Calu3 (cell line): ENCODE data around the gene FKBP7. TPM values are rescaled to one million over a fixed set of nuclear protein-coding genes. Genes with fewer than 3 reads are reported as not detected.

ENCODE experiments used
- BruUV-seq: library from RNA; stranded (reverse); fragments of 400-500 nt; replicated peaks from 2 replicates; lab custom pipeline; 2021; lab: Mats Ljungman, UMichigan
- CTCF ChIA-PET: fragments of 300-600 bp; sonication (Branson Sonifier 250); formaldehyde crosslinking; loops from one replicate; lab custom pipeline; 2022; ENCODE audit warnings: antibody characterized with exemption; lab: Charles Lee
- DNase-seq: peaks from one replicate; pipeline ENCODE4 v3.0.0; 2022
- H3K27ac Mint-ChIP-seq: one replicate; pipeline ENCODE4 v1.8.0; 2022; ENCODE audit warnings: mixed read lengths; ENCODE audit not compliant: unreplicated experiment
- H3K27me3 Mint-ChIP-seq: one replicate; pipeline ENCODE4 v1.8.0; 2022; ENCODE audit warnings: mixed read lengths; ENCODE audit not compliant: unreplicated experiment
- H3K36me3 Mint-ChIP-seq: one replicate; pipeline ENCODE4 v1.8.0; 2022; ENCODE audit warnings: mild to moderate bottlenecking, moderate library complexity, mixed read lengths; ENCODE audit not compliant: insufficient read depth, unreplicated experiment
- H3K4me1 Mint-ChIP-seq: one replicate; pipeline ENCODE4 v1.8.0; 2022; ENCODE audit warnings: mild to moderate bottlenecking, low read depth, mixed read lengths; ENCODE audit not compliant: unreplicated experiment
- H3K4me3 Mint-ChIP-seq: one replicate; pipeline ENCODE4 v1.8.0; 2022; ENCODE audit warnings: mild to moderate bottlenecking, low read depth, moderate library complexity, mixed read lengths; ENCODE audit not compliant: unreplicated experiment
- H3K9me3 Mint-ChIP-seq: one replicate; pipeline ENCODE4 v1.8.0; 2022; ENCODE audit warnings: low read depth, mixed read lengths; ENCODE audit not compliant: unreplicated experiment
- intact Hi-C: fragments of 100-400 bp; cut with micrococcal nuclease; formaldehyde crosslinking; loops from one replicate; pipeline ENCODE4 v1.10.0; 2022; ENCODE audit not compliant: unreplicated experiment
- total RNA-seq: library from RNA; stranded (reverse); gene quantifications from 2 replicates; pipeline ENCODE4 v1.2.3, GENCODE V29; 2022
- TF ChIP-seq, protein P1 (sequence below): fragments of 200-600 bp; IDR thresholded peaks from one replicate; pipeline ENCODE4 v1.8.0; 2022; ENCODE audit warnings: antibody characterized with exemption; ENCODE audit not compliant: unreplicated experiment

FKBP7 gene
- total RNA-seq, 1 experiment from 2014 or later = 8.9 TPM

DNA sequence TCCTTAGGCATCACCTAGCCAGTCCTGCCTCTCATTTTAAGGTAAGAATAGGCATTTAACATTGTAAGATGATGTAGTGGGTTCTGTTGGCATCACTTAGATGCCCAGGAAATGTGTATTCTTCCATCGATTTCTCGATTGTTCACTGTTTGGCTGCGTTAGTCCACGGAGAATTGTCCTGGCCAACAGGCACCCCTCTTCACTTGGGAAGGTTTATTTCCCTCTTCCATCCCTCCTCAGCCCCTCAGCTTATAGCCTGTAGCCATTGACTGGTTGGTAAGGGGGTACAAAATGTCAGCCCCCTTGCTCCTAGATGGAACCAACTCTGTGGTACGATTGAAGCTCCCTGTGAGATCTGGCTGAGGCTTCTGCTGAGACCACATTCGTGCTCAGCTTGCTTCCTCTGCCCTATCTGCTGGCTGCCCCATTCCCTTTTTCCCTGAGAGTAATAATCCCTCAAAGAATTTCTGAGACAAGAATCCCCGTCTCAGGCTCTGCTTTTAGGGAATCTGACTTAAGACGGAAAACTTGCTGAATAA lies 45.3 kb upstream of the FKBP7 start:
- intact Hi-C loops = loop anchor here (2.0 kb wide), 2 partner anchors 45 to 73 kb away; partner anchors contain the start of genes FKBP7, PJVK and PRKRA
- H3K4me3 Mint-ChIP-seq = peak overlapping the region; percentile 92
- BruUV-seq = TSS peak; percentile 29
- peak; percentile 2 for DNase-seq
- H3K4me1 Mint-ChIP-seq = no peaks in the 10 kb centered on the region
- H3K36me3 Mint-ChIP-seq = peaks cover 18% of the 10 kb centered on the region
- TF ChIP-seq, protein P1, sequence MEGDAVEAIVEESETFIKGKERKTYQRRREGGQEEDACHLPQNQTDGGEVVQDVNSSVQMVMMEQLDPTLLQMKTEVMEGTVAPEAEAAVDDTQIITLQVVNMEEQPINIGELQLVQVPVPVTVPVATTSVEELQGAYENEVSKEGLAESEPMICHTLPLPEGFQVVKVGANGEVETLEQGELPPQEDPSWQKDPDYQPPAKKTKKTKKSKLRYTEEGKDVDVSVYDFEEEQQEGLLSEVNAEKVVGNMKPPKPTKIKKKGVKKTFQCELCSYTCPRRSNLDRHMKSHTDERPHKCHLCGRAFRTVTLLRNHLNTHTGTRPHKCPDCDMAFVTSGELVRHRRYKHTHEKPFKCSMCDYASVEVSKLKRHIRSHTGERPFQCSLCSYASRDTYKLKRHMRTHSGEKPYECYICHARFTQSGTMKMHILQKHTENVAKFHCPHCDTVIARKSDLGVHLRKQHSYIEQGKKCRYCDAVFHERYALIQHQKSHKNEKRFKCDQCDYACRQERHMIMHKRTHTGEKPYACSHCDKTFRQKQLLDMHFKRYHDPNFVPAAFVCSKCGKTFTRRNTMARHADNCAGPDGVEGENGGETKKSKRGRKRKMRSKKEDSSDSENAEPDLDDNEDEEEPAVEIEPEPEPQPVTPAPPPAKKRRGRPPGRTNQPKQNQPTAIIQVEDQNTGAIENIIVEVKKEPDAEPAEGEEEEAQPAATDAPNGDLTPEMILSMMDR = no peak
- no peaks in the 10 kb centered on the region for H3K27me3 Mint-ChIP-seq
- H3K9me3 Mint-ChIP-seq = no peaks in the 10 kb centered on the region
- CTCF ChIA-PET = no interaction called here
- H3K27ac Mint-ChIP-seq = peak overlapping the region; percentile 91

DNA sequence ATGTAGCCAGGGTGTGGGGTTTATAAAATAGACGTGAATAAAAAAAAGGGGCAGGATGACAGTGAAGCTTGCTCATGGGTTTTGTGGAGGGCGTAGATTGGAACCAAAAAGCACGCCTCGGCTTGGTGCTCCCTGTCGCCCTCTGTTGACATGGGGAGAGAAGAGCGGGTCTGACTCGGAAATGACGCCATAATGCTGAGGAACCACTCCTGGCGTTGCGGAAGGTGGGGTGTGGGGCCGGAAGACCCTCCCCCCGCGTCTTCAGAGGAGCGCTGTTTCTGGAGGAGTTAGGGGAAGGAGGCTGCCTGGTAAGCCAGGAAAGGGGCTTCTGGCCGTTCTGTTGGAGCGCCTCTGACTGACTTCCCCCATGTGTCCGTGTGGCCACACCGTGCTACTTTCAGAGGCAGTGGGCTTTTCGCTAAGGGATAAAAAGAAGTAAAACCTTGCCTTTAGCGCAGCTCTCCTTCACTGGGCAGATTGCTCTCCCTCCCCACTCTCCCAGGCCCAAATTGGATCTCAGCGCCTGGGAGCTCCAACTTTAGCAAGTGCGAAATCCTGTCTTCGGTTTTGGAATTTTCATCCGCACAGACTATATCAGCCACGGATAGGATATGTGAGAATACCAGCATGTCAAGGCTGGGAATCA lies 44.7 kb upstream of the FKBP7 start:
- TF ChIP-seq, protein P1 = peak; percentile 90
- Mint-ChIP-seq H3K9me3 (no peaks in the 10 kb centered on the region), H3K27ac (peak overlapping the region; percentile 91), H3K36me3 (peaks cover 18% of the 10 kb centered on the region), H3K4me1 (no peaks in the 10 kb centered on the region), H3K4me3 (peak overlapping the region; percentile 92), H3K27me3 (no peaks in the 10 kb centered on the region)
- intact Hi-C loops = loop anchor here (2.0 kb wide), 2 partner anchors 44 to 72 kb away; partner anchors contain the start of genes FKBP7, PJVK and PRKRA
- CTCF ChIA-PET = no interaction called here
- peak; percentile 89 for DNase-seq
- BruUV-seq = no TSS peak

DNA sequence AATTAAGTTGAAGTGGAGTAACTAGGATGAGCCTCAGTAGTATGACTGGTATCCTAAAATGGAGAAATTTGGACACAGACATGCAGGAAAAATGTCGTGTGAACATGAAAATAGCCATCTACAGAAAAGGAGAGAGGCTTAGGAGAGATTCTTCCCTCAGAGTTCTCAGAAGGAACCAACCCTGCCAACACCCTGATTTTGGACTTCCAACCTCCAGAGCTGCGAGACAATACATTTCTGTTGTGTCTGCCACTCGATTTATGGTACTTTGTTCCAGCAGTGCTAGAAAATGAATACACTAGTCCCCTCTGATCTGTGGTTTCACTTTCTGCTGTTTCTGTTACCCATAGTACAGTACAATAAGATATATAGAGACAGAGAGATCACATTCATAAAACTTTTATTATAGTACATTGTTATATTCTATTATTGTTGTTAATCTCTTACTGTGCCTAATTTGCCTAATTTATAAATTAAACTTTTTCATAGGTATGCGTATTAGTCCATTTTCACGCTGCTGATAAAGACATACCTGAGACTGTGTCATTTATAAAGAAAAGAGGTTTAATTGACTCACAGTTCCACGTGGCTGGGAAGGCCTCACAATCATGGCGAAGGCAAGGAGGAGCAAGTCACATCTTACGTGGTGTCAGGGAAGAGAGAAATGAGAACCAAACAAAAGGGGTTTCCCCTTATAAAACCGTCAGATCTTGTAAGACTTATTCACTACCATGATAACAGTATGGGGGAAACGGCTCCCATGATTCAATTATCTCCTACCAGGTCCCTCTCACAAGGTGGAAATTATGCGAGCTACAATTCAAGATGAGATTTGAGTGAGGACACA lies 43.1 kb upstream of the FKBP7 start:
- Mint-ChIP-seq H3K27ac (no peak overlapping the region), H3K4me3 (no peak overlapping the region), H3K9me3 (no peaks in the 10 kb centered on the region), H3K27me3 (no peaks in the 10 kb centered on the region), H3K4me1 (no peaks in the 10 kb centered on the region), H3K36me3 (peaks cover 18% of the 10 kb centered on the region)
- CTCF ChIA-PET = interaction anchor here (0.6 kb wide), 1 partner anchor 39 kb away, joined by 4 read pairs; no protein-coding TSS in a partner anchor
- intact Hi-C loops = loop anchor here (2.0 kb wide), 2 partner anchors 43 to 71 kb away; partner anchors contain the start of genes FKBP7, PJVK and PRKRA
- no peak for DNase-seq
- TF ChIP-seq, protein P1 = no peak
- no TSS peak for BruUV-seq

DNA sequence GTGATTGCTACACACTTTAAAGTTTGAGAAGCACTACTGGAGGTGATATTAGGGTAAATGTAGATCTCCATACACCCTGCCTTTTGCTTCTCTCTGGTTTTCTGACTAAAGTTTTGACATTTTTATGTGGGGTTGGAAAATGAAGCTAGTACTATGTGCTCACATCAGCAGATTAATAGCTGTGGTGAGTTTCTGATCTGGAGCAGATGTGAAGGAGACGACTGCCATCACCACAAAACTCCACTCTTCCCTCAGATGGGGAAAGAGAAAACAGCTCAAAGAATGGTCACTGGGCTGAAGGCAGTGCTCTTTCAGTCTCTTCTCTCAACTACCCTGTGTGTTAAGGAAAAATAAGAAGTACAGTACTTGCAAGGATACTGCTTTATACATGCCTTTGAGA lies 39.1 kb upstream of the FKBP7 start:
- H3K36me3 Mint-ChIP-seq = peaks cover 7% of the 10 kb centered on the region
- no peak overlapping the region for H3K4me3 Mint-ChIP-seq
- BruUV-seq = no TSS peak
- CTCF ChIA-PET = no interaction called here
- no peak for DNase-seq
- H3K27ac Mint-ChIP-seq = no peak overlapping the region
- H3K9me3 Mint-ChIP-seq = no peaks in the 10 kb centered on the region
- TF ChIP-seq, protein P1 = no peak
- no peaks in the 10 kb centered on the region for H3K4me1 Mint-ChIP-seq
- intact Hi-C loops = no loop called here
- no peaks in the 10 kb centered on the region for H3K27me3 Mint-ChIP-seq
